ENCODE results near the gene SLC30A4.

The SLC30A4 gene

DNA sequence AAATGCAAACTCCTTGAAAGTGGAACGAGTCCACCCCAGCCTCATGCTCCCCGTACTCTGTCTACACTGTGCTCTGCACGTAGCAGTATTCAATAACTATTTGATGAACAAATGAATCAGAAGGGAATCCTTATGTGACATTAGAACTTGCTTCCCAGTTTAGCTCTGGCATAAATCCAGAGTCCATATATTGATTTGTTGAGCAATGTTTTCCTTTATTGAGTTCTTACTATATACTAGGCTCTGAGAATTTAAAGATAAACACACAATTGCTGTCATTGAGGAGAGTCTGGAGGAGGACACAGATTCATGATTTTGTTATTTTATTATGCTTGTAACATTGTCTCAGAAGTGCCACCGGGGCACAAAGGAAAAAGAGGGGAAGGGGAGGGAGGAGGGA is 73.2 kb downstream of the SLC30A4 start:
- no peak overlapping the region for H3K27ac Mint-ChIP-seq
- no peaks in the 10 kb centered on the region for H3K9me3 Mint-ChIP-seq (ENCODE audit: low read depth)
- peaks cover 8% of the 10 kb centered on the region for H3K4me1 Mint-ChIP-seq (ENCODE audit: low read depth)
- H3K36me3 Mint-ChIP-seq: no peaks in the 10 kb centered on the region
- no peaks in the 10 kb centered on the region for H3K27me3 Mint-ChIP-seq
- H3K4me3 Mint-ChIP-seq: no peak overlapping the region

DNA sequence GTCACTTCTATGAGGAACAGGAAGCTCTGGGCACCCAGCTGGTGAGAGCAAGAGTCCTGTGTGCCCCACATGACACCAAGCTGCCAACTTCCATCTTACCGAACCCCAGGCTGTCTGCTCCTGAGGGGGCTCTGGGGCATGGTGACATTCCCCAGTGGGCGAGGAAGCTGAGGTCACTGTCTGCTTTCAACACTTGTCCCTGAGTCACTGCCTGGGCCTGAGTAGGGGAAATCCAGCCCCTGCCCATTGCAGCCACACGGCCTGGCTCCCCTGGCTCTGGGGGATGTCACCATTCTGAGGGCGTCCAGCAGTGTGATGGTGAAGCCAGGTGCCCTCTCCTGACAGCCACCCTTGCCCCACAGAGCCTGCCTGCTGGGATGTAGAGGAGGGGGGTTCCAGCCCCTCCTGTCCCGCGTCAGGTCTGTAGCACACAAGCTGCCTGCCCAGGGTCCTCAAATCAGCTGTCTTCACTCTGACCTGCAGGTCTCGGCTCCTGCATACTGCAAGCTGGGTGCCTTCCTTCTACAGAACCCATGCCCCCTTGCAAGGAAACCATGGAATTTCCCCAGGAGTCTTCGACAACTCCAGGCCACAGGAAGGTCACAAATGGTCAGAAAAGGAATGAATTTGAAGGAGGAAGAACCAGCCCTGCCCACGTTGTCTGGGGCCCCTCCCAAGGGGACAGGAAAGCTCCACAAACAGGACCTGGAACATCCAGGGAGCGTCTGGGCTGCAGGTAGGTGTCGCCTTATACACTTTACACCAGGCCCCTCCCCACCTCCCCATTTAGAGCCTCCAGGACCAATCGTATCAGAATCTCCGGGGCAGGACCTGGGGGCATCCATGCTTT is 74.3 kb downstream of the SLC30A4 start:
- H3K4me1 Mint-ChIP-seq (ENCODE audit: low read depth): no peaks in the 10 kb centered on the region
- H3K36me3 Mint-ChIP-seq: no peaks in the 10 kb centered on the region
- no peaks in the 10 kb centered on the region for H3K27me3 Mint-ChIP-seq
- no peak overlapping the region for H3K4me3 Mint-ChIP-seq
- H3K27ac Mint-ChIP-seq: no peak overlapping the region
- H3K9me3 Mint-ChIP-seq (ENCODE audit: low read depth): no peaks in the 10 kb centered on the region

- no peaks in the 10 kb centered on the region for H3K36me3 Mint-ChIP-seq
- no peak overlapping the region for H3K4me3 Mint-ChIP-seq
- H3K27me3 Mint-ChIP-seq: no peaks in the 10 kb centered on the region
- H3K27ac Mint-ChIP-seq: no peak overlapping the region
- no peaks in the 10 kb centered on the region for H3K4me1 Mint-ChIP-seq (ENCODE audit: low read depth)
- H3K9me3 Mint-ChIP-seq (ENCODE audit: low read depth): no peaks in the 10 kb centered on the region
These were observed 78.9 kb downstream of the SLC30A4 start for GRCh38 chr15:45443645-45444044.

DNA sequence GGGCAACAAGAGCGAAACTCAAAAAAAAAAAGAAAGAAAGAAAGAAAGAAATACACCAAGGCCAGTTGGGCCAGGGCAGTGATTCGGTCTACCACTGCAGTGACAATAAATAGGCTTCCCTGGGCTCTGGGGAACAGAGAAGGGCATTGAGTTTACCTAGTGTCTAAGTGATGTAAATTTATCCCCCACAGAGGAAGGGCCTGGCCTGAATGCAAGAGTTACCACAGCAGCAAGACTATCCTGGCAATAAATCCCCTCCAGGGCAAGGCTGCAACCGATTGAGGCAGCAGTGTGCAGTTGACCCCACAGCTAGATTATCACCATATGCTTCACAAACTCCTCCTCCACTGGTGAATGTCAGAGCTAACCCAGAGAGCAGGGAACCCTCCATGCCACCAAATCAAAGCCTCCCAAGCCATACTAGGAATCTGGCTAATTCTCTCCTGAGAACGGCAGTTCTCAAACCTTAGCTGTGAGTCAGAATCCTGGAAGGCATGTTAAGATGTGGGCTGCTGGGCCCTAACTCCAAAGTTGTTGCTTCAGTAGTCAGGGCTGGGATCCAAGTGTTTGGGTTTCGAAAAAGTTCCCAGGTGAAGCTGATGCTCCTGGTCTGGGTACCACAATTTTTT is 79.9 kb downstream of the SLC30A4 start:
- no peaks in the 10 kb centered on the region for H3K4me1 Mint-ChIP-seq (ENCODE audit: low read depth)
- H3K36me3 Mint-ChIP-seq: no peaks in the 10 kb centered on the region
- H3K4me3 Mint-ChIP-seq: no peak overlapping the region
- H3K27ac Mint-ChIP-seq: no peak overlapping the region
- H3K27me3 Mint-ChIP-seq: no peaks in the 10 kb centered on the region
- no peaks in the 10 kb centered on the region for H3K9me3 Mint-ChIP-seq (ENCODE audit: low read depth)

GRCh38 chr15:45441686-45442085 is 80.9 kb downstream of the SLC30A4 start:
- Mint-ChIP-seq H3K27ac (no peak overlapping the region), H3K36me3 (no peaks in the 10 kb centered on the region), H3K27me3 (no peaks in the 10 kb centered on the region), H3K9me3 (ENCODE audit: low read depth) (no peaks in the 10 kb centered on the region), H3K4me3 (no peak overlapping the region), H3K4me1 (ENCODE audit: low read depth) (no peaks in the 10 kb centered on the region)

- no peak overlapping the region for H3K27ac Mint-ChIP-seq
- no peak overlapping the region for H3K4me3 Mint-ChIP-seq
- no peaks in the 10 kb centered on the region for H3K4me1 Mint-ChIP-seq (ENCODE audit: low read depth)
- no peaks in the 10 kb centered on the region for H3K36me3 Mint-ChIP-seq
- no peaks in the 10 kb centered on the region for H3K27me3 Mint-ChIP-seq
- no peaks in the 10 kb centered on the region for H3K9me3 Mint-ChIP-seq (ENCODE audit: low read depth)
These were observed 81.5 kb downstream of the SLC30A4 start for GRCh38 chr15:45441036-45441435.

DNA sequence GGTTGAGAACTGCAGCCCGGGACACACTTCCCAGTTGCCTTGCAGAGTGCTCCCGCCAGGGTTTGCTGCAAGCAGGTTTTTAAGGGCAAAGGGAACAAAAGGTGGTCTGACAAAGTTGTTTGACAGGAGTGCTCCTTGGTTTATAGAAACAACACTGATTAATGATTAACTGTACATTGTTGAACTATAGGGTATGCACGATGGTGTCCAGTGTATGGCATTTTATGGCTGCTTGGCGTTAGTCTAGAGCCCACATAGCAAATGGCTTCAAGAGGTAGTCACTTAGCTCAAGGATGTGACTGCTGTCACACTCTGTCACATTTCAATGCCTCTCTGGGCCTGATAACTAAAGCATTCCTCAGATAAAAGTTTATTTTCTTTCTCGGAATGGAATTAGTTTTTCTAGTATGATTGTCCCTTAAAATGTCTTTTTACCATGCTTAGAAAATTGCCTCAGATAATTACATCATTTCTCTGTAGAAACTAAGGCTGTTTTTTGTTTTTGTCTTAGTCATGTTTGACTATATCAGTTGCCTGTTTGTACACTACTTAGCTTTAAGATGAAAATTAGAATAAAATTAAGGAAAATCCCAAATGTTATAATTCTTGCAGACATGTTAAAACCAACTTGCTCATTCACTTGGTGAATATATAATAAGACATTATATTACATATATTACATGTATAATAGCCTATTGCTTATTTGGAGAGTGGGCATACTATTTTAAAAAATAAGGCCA is 82.9 kb downstream of the SLC30A4 start:
- Mint-ChIP-seq H3K9me3 (ENCODE audit: low read depth) (no peaks in the 10 kb centered on the region), H3K27me3 (peaks cover 1% of the 10 kb centered on the region), H3K4me3 (no peak overlapping the region), H3K36me3 (no peaks in the 10 kb centered on the region), H3K4me1 (ENCODE audit: low read depth) (no peaks in the 10 kb centered on the region), H3K27ac (no peak overlapping the region)

GRCh38 chr15:45435124-45435903 is 87.2 kb downstream of the SLC30A4 start:
- peaks cover 2% of the 10 kb centered on the region for H3K4me1 Mint-ChIP-seq (ENCODE audit: low read depth)
- no peaks in the 10 kb centered on the region for H3K36me3 Mint-ChIP-seq
- no peak overlapping the region for H3K27ac Mint-ChIP-seq

DNA sequence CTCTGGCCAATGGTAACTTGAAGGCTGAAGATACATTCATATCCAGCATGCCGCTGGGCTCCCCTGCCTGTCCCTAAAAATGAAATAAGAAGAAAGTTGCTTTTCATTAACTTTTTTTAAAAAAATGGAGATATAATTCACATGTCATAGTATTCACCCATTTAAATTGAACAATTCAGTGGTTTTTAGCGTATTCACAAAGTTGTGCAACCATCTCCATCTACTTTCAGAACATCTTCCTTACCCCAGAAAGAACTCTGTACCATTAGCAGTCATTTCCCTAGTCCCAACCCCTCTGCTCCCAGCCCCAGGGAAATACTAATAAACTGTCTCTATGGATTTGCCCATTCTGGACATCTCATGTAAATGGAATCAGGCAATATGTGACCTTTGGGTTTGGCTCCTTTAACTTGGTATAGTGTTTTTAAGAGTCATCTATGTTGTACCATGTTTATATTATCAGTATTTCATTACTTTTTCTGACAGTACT is 88.4 kb downstream of the SLC30A4 start:
- no peaks in the 10 kb centered on the region for H3K9me3 Mint-ChIP-seq (ENCODE audit: low read depth)
- H3K4me3 Mint-ChIP-seq: no peak overlapping the region

More at GRCh38 chr15:45435124-45435903, 87.2 kb downstream of the SLC30A4 start:
- H3K27me3 Mint-ChIP-seq: peaks cover 1% of the 10 kb centered on the region
- H3K9me3 Mint-ChIP-seq (ENCODE audit: low read depth): no peaks in the 10 kb centered on the region
- no peak overlapping the region for H3K4me3 Mint-ChIP-seq

DNA sequence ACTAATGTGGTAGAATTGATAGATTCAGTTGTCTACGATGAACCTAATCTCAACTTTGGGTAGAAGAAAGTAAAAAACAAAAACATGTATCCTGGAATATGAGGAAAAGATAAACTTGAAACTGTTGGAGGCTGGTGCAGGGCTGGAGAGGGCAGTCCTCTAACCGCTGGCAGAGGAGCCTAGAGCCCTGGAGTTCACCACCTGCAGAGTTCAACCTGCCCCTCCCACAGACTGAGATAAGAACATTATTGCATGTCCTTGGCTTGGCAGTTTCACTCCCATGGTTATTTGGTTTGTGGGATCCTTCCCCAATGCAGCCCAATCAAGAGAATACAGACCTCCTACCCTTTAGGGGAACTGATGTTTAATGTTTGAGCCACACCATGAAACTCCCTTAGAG is 91.0 kb downstream of the SLC30A4 start:
- H3K4me3 Mint-ChIP-seq: no peak overlapping the region
- H3K9me3 Mint-ChIP-seq (ENCODE audit: low read depth): no peaks in the 10 kb centered on the region
- peaks cover 1% of the 10 kb centered on the region for H3K27me3 Mint-ChIP-seq
- peaks cover 2% of the 10 kb centered on the region for H3K4me1 Mint-ChIP-seq (ENCODE audit: low read depth)
- H3K27ac Mint-ChIP-seq: no peak overlapping the region
- no peaks in the 10 kb centered on the region for H3K36me3 Mint-ChIP-seq

More for the DNA sequence above, 88.4 kb downstream of the SLC30A4 start:
- Mint-ChIP-seq H3K27ac (no peak overlapping the region), H3K4me1 (ENCODE audit: low read depth) (peaks cover 2% of the 10 kb centered on the region), H3K27me3 (peaks cover 1% of the 10 kb centered on the region), H3K36me3 (no peaks in the 10 kb centered on the region)

DNA sequence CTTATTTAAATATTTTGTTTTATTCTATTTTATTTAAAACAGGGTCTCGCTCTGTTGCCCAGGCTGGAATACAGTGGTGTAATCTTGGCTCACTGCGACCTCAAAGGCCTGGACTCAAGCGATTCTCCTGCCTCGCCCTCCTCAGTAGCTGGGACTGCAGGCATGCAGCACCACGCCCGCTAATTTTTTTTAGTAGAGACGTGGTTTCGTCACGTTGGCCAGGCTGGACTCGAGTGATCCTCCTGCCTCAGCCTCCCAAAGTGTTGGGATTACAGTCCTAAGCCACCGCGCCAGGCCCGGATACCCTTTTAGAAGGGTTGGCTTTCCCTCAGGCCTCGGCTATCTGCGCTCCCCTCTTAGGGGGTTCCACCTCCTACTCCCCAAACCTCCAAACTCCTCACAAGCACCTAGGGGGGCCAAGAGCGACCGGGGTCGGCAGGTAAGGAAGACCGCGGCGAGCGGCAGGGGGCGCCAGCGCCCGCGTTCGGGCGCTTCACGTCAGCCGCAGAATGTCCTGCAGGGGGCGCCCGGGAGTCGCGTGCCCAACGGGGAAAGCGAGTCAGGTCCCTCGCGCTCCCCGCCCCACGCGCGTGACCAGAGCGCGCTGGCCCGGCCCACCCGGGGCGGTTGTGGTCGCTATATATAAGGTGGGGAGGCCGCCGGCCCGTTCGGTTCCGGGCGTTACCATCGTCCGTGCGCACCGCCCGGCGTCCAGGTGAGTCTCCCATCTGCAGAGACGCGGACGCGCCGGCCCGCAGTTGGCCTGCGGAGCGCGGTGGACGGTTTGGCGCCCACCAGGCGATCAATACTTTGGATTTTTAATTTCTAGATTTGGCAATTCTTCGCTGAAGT is 92.4 kb downstream of the SLC30A4 start:
- Mint-ChIP-seq H3K9me3 (ENCODE audit: low read depth) (no peaks in the 10 kb centered on the region), H3K4me1 (ENCODE audit: low read depth) (peaks cover 2% of the 10 kb centered on the region), H3K27ac (no peak overlapping the region), H3K36me3 (no peaks in the 10 kb centered on the region), H3K27me3 (peaks cover under 1% of the 10 kb centered on the region), H3K4me3 (peak overlapping the region; percentile 73)

Data from activated naive CD8-positive, alpha-beta T cell (primary cell).